Measurements from ENCODE around the gene LARP6.
A peak's percentile ranks its signal among the peaks of the same experiment; 100 is the strongest.
"Not testable (repeated sequence)": the region's sequence is repeated elsewhere in the genome, so short reads cannot be mapped to it uniquely, and the experiment has no call there.

Gene LARP6

GRCh38 chr15:70879401-70879800 lies 25.4 kb upstream of the LARP6 start:
- TF ChIP-seq CTCF (conservative IDR thresholded peaks at IDR 0.05; ENCODE audit: low read length), result no peak
- DNase-seq (ENCODE audit: low read depth), result peak; percentile 47
- no peak overlapping the region for H3K4me3 ChIP-seq (ENCODE audit: low read length)

GRCh38 chr15:70876683-70877082 lies 22.7 kb upstream of the LARP6 start:
- no peak overlapping the region for H3K4me3 ChIP-seq (ENCODE audit: low read length)
- no peak for TF ChIP-seq CTCF (conservative IDR thresholded peaks at IDR 0.05; ENCODE audit: low read length)
- DNase-seq (ENCODE audit: low read depth), result no peak

GRCh38 chr15:70876011-70876410 lies 22.1 kb upstream of the LARP6 start:
- DNase-seq (ENCODE audit: low read depth), result no peak
- no peak overlapping the region for H3K4me3 ChIP-seq (ENCODE audit: low read length)
- TF ChIP-seq CTCF (conservative IDR thresholded peaks at IDR 0.05; ENCODE audit: low read length), result no peak

- peak; percentile 52 for DNase-seq (ENCODE audit: low read depth)
- TF ChIP-seq CTCF (conservative IDR thresholded peaks at IDR 0.05; ENCODE audit: low read length), result peak; percentile 80
- H3K4me3 ChIP-seq (ENCODE audit: low read length), result no peak overlapping the region
These were observed 21.2 kb upstream of the LARP6 start for GRCh38 chr15:70875001-70875782.

GRCh38 chr15:70873232-70874054 lies 19.5 kb upstream of the LARP6 start:
- no peak for DNase-seq (ENCODE audit: low read depth)
- H3K4me3 ChIP-seq (ENCODE audit: low read length), result no peak overlapping the region
- TF ChIP-seq CTCF (conservative IDR thresholded peaks at IDR 0.05; ENCODE audit: low read length), result no peak

- not testable (repeated sequence) for H3K4me3 ChIP-seq (ENCODE audit: low read length); DNase-seq (ENCODE audit: low read depth)
These were observed 17.5 kb upstream of the LARP6 start for GRCh38 chr15:70871490-70871889.

- no peak overlapping the region for H3K4me3 ChIP-seq (ENCODE audit: low read length)
- peak; percentile 88 for DNase-seq (ENCODE audit: low read depth)
- TF ChIP-seq CTCF (conservative IDR thresholded peaks at IDR 0.05; ENCODE audit: low read length), result no peak
These were observed 16.1 kb upstream of the LARP6 start for GRCh38 chr15:70870051-70870450.

All from AG10803 (cell line).